Mesenchymal stem cell (in vitro differentiated cells and primary cell): ENCODE data around the gene DPM3.

ENCODE experiments used
- DNase-seq: peaks from one replicate; pipeline ENCODE4 v3.0.0-alpha.2; 2013
- H2AFZ ChIP-seq: one replicate; pipeline ENCODE4 v1.6.1; 2013; ENCODE audit warnings: low read depth, mild to moderate bottlenecking, control low read depth, inconsistent platforms, low read length, moderate library complexity
- H2AK5ac ChIP-seq: 2 replicates; pipeline ENCODE4 v1.6.1; 2013; ENCODE audit warnings: low read length, moderate library complexity, mild to moderate bottlenecking, inconsistent platforms; ENCODE audit not compliant: severe bottlenecking
- H2BK120ac ChIP-seq: one replicate; pipeline ENCODE4 v1.6.1; 2013; ENCODE audit warnings: low read depth, mild to moderate bottlenecking, inconsistent platforms, low read length, moderate library complexity
- H2BK12ac ChIP-seq, 2 experiments: one replicate each; pipeline ENCODE4 v1.6.1; 2013; ENCODE audit warnings: inconsistent platforms in 2 of 2, low read length in 2 of 2, mild to moderate bottlenecking in 2 of 2, moderate library complexity in 2 of 2, control low read depth in 1 of 2
- H2BK15ac ChIP-seq: one replicate; pipeline ENCODE4 v1.6.1; 2013; ENCODE audit warnings: mild to moderate bottlenecking, low read depth, inconsistent platforms; ENCODE audit not compliant: poor library complexity, severe bottlenecking
- H2BK5ac ChIP-seq: 2 replicates; pipeline ENCODE4 v1.6.1; 2013; ENCODE audit warnings: low read depth, mild to moderate bottlenecking, low read length, control low read depth, inconsistent platforms; ENCODE audit not compliant: poor library complexity, severe bottlenecking
- H3K14ac ChIP-seq, 2 experiments: one replicate each; pipeline ENCODE4 v1.6.1; 2013; ENCODE audit warnings: inconsistent platforms in 2 of 2, low read length in 2 of 2, control low read depth in 1 of 2, mild to moderate bottlenecking in 1 of 2, moderate library complexity in 1 of 2
- H3K18ac ChIP-seq, 2 experiments: one replicate each; pipeline ENCODE4 v1.6.1; 2013; ENCODE audit warnings: inconsistent platforms in 2 of 2, low read length in 2 of 2, control low read depth in 1 of 2, low read depth in 1 of 2, mild to moderate bottlenecking in 1 of 2
- H3K23ac ChIP-seq, 2 experiments: one replicate each; pipeline ENCODE4 v1.6.1; 2013; ENCODE audit warnings: inconsistent platforms in 2 of 2, low read length in 2 of 2, mild to moderate bottlenecking in 2 of 2, moderate library complexity in 2 of 2, control low read depth in 1 of 2
- H3K27ac ChIP-seq: 2 replicates; pipeline ENCODE4 v1.5.1; 2013; ENCODE audit warnings: mild to moderate bottlenecking, moderate library complexity, low read length, control low read depth, inconsistent platforms; ENCODE audit not compliant: poor library complexity, severe bottlenecking
- H3K27me3 ChIP-seq, 2 experiments: 2 replicates each; pipeline versions ENCODE4 v1.6.1 to v1.7.0; 2013; ENCODE audit warnings: low read length in 2 of 2, mild to moderate bottlenecking in 2 of 2, moderate library complexity in 2 of 2, control low read depth in 1 of 2, inconsistent platforms in 1 of 2; ENCODE audit not compliant: control insufficient read depth in 1 of 2, insufficient read depth in 1 of 2
- H3K36me3 ChIP-seq, 2 experiments: 2 replicates each; pipeline versions ENCODE4 v1.6.1 to v1.7.0; 2013; ENCODE audit warnings: low read length in 2 of 2, control low read depth in 1 of 2, inconsistent platforms in 1 of 2, low read depth in 1 of 2, mild to moderate bottlenecking in 1 of 2; ENCODE audit not compliant: insufficient read depth in 2 of 2, control insufficient read depth in 1 of 2
- H3K4ac ChIP-seq, 2 experiments: one replicate each; pipeline ENCODE4 v1.6.1; 2013; ENCODE audit warnings: inconsistent platforms in 2 of 2, low read length in 2 of 2, mild to moderate bottlenecking in 2 of 2, moderate library complexity in 2 of 2, control low read depth in 1 of 2, low read depth in 1 of 2
- H3K4me1 ChIP-seq: 2 replicates; pipeline ENCODE4 v1.6.1; 2013; ENCODE audit warnings: low read depth, low read length, control low read depth; ENCODE audit not compliant: control insufficient read depth, insufficient read depth
- H3K4me2 ChIP-seq: 2 replicates; pipeline ENCODE4 v1.6.1; 2013; ENCODE audit warnings: low read length, mild to moderate bottlenecking, inconsistent platforms; ENCODE audit not compliant: poor library complexity, severe bottlenecking
- H3K4me3 ChIP-seq, 2 experiments: 2 replicates each; pipeline versions ENCODE4 v1.5.1 to v1.7.0; 2013; ENCODE audit warnings: low read length in 2 of 2, mild to moderate bottlenecking in 2 of 2, control low read depth in 1 of 2, low read depth in 1 of 2; ENCODE audit not compliant: insufficient read depth in 1 of 2
- H3K79me1 ChIP-seq: replicated peaks from 2 replicates; pipeline ENCODE4 v1.6.1; 2013; ENCODE audit warnings: mild to moderate bottlenecking, control low read depth, low read length, inconsistent platforms; ENCODE audit not compliant: poor library complexity, severe bottlenecking
- H3K9ac ChIP-seq: 2 replicates; pipeline ENCODE4 v1.7.0; 2013; ENCODE audit warnings: mild to moderate bottlenecking, low read length, moderate library complexity
- H3K9me3 ChIP-seq: 2 replicates; pipeline ENCODE4 v1.7.0; 2013; ENCODE audit warnings: mild to moderate bottlenecking, low read length; ENCODE audit not compliant: control insufficient read depth
- H4K8ac ChIP-seq: one replicate; pipeline ENCODE4 v1.6.1; 2013; ENCODE audit warnings: inconsistent platforms, mild to moderate bottlenecking, low read length, moderate library complexity
- H4K91ac ChIP-seq: one replicate; pipeline ENCODE4 v1.6.1; 2013; ENCODE audit warnings: mild to moderate bottlenecking, low read length, inconsistent platforms
- WGBS: methylation state at CpG from one replicate; pipeline ENCODE4 v1.1.7; 2013; ENCODE audit warnings: mixed read lengths; 5-methylcytosine and 5-hydroxymethylcytosine counted together

DPM3 gene

DNA sequence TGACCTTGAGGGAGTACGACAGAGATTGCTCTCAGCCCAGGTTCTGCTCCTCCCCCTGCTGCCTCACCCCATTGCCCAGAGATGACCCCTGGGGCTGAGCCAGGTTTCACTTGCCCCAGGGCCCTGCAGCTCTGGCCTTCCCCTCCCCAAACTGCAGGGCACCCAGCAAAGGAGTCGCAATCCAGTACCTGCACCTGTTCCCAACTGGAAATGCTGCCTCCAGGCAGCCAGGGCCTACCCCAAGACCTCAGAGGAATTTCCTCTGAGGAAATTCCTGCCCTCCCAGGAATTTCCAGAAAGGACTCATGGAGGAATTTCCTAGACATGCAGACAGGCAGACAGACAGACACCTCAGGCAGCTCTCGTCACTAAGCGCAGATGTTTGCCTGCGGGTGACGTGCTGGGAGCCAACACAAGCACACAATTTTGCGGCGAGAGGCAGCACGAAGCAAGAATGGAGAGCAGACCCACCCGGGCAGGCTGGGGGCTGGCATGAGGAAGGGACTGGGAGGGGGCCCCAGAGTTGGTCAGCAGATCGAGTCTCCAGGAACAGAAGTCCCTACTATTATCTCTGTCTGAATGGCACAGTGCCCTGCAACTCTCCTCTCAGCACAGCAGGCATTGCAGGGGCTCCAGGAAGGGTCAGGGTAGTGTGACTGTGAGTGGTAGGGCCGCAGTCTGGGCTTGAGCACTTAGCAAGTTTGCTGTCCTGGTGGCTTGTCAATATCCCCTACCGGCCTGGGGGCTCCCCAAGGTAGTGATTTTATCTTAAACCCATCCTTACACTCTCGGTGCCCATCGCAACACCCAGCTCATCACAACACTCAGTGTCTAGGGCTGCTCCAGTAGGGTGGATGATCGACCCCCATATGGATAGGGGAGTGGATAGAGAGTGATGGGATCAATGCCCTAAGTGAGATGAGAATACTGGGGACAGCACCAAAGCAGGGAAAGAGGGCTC lies 15.5 kb downstream of the DPM3 start:
- H3K4me2 ChIP-seq = no peak overlapping the region
- H2AFZ ChIP-seq = no peak overlapping the region
- H3K9me3 ChIP-seq = no peaks in the 10 kb centered on the region
- H3K27ac ChIP-seq = no peak overlapping the region
- H3K23ac ChIP-seq = no peak overlapping the region
- no peak overlapping the region for H3K4me3 ChIP-seq
- H3K4me1 ChIP-seq = peaks cover 45% of the 10 kb centered on the region
- no peak overlapping the region for H3K4ac ChIP-seq
- no peak overlapping the region for H2BK120ac ChIP-seq
- no peaks in the 10 kb centered on the region for H3K79me1 ChIP-seq
- no peak overlapping the region for H4K8ac ChIP-seq
- H2AK5ac ChIP-seq = no peak overlapping the region
- H3K36me3 ChIP-seq = no peaks in the 10 kb centered on the region
- no peak overlapping the region for H3K18ac ChIP-seq
- 66% methylated on average over 12 of the region's 16 CpGs for WGBS
- H3K27me3 ChIP-seq = peaks cover 68 to 87% of the 10 kb centered on the region in 2 experiments
- H3K9ac ChIP-seq = no peak overlapping the region
- peak; percentile 79 for DNase-seq
- no peak overlapping the region for H4K91ac ChIP-seq
- H2BK12ac ChIP-seq = no peak overlapping the region
- H2BK15ac ChIP-seq = no peak overlapping the region
- H2BK5ac ChIP-seq = no peak overlapping the region
- no peak overlapping the region for H3K14ac ChIP-seq

DNA sequence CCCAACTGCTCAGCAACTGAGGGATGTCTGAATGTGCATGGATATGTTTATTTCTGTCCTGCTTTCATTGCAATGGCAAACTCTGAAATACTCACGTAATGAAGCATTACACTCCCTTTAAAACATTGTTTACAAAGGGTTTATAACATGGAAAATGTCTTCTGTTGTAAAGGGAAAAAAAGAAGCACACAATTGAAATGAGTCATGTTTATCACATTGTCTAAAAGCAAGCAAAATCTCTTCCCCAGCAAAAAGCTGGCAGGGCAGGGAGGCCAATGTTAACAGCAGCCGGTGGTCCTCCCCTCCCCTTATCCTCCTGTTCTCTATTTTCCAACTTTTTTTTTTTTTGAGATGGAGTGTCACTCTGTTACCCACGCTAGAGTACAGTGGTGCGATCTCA lies 16.5 kb downstream of the DPM3 start:
- H3K36me3 ChIP-seq = no peaks in the 10 kb centered on the region
- no peak overlapping the region for H3K27ac ChIP-seq
- DNase-seq = peak; percentile 29
- no peak overlapping the region for H3K23ac ChIP-seq
- no peak overlapping the region for H3K9ac ChIP-seq
- H2AFZ ChIP-seq = no peak overlapping the region
- peaks cover 36% of the 10 kb centered on the region for H3K4me1 ChIP-seq
- no peak overlapping the region for H3K18ac ChIP-seq
- no peak overlapping the region for H2BK12ac ChIP-seq
- no peak overlapping the region for H2AK5ac ChIP-seq
- no peak overlapping the region for H3K14ac ChIP-seq
- no peak overlapping the region for H2BK120ac ChIP-seq
- H3K9me3 ChIP-seq = no peaks in the 10 kb centered on the region
- no peaks in the 10 kb centered on the region for H3K79me1 ChIP-seq
- no peak overlapping the region for H4K91ac ChIP-seq
- 76% methylated on average over 3 of the region's 4 CpGs for WGBS
- H4K8ac ChIP-seq = no peak overlapping the region
- no peak overlapping the region for H3K4ac ChIP-seq
- H2BK15ac ChIP-seq = no peak overlapping the region
- no peak overlapping the region for H3K4me3 ChIP-seq
- peaks cover 73 to 87% of the 10 kb centered on the region in 2 experiments for H3K27me3 ChIP-seq
- no peak overlapping the region for H3K4me2 ChIP-seq
- H2BK5ac ChIP-seq = no peak overlapping the region

DNA sequence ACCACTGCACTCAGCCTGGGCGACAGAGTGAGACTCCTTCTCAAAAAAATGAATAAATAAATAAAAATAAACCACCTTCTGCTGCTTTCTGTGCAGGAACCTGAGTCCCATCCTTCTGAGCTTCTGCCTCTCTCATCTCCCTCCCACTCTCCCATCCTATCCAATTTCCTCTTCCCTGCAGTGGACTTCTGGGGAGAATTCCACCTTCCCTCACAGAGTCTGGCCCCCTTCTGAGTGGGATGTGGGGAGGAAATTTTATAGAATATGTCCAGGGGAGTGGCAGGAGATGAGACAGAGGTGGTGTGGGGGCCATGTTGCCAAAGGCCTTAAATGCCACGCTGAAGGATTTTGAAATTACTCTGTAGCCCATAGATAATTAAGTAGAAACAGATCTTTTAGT lies 18.0 kb downstream of the DPM3 start:
- H3K36me3 ChIP-seq = no peaks in the 10 kb centered on the region
- H2BK5ac ChIP-seq = no peak overlapping the region
- 87% methylated on average over 2 of the region's 2 CpGs for WGBS
- no peak overlapping the region for H3K27ac ChIP-seq
- no peak overlapping the region for H2BK15ac ChIP-seq
- H3K4me2 ChIP-seq = no peak overlapping the region
- H3K27me3 ChIP-seq = peaks cover 65 to 87% of the 10 kb centered on the region in 2 experiments
- no peaks in the 10 kb centered on the region for H3K79me1 ChIP-seq
- H3K4me1 ChIP-seq = peaks cover 26% of the 10 kb centered on the region
- no peak overlapping the region for H3K14ac ChIP-seq
- no peak overlapping the region for H3K23ac ChIP-seq
- no peak overlapping the region for H3K9ac ChIP-seq
- no peak overlapping the region for H3K4ac ChIP-seq
- no peak overlapping the region for H2AFZ ChIP-seq
- H2BK12ac ChIP-seq = no peak overlapping the region
- H3K9me3 ChIP-seq = no peaks in the 10 kb centered on the region
- H4K8ac ChIP-seq = no peak overlapping the region
- H2BK120ac ChIP-seq = no peak overlapping the region
- no peak overlapping the region for H3K18ac ChIP-seq
- no peak overlapping the region for H2AK5ac ChIP-seq
- no peak overlapping the region for H4K91ac ChIP-seq
- no peak overlapping the region for H3K4me3 ChIP-seq
- no peak for DNase-seq

DNA sequence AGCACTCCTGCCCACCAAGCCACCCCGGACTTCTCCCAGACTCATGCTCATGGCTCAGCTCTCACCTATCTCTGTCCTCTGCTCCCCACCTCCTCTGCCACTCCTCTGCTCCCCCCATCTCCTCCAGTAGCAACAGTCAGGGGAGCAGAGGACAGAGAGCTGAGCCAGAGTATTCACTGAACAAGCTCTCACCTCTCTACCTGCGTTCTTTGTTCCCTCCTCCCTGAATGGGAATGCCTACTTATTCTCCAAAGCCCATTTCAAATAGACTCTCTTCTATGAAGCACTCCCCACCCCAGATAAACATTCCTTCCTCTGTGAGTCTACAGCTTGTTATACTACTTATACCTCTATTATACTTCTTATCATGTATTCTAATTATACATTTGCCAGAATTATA lies 19.1 kb downstream of the DPM3 start:
- no peak overlapping the region for H3K4ac ChIP-seq
- H2BK15ac ChIP-seq = no peak overlapping the region
- no peak overlapping the region for H2BK5ac ChIP-seq
- H3K9ac ChIP-seq = no peak overlapping the region
- no peaks in the 10 kb centered on the region for H3K79me1 ChIP-seq
- no peak overlapping the region for H2AK5ac ChIP-seq
- H3K27me3 ChIP-seq = peaks cover 61 to 83% of the 10 kb centered on the region in 2 experiments
- no peak overlapping the region for H4K91ac ChIP-seq
- no peak overlapping the region for H2BK12ac ChIP-seq
- H3K23ac ChIP-seq = no peak overlapping the region
- H2BK120ac ChIP-seq = no peak overlapping the region
- no peak overlapping the region for H3K4me2 ChIP-seq
- H3K18ac ChIP-seq = no peak overlapping the region
- no peak overlapping the region for H3K14ac ChIP-seq
- H3K9me3 ChIP-seq = no peaks in the 10 kb centered on the region
- 95% methylated on average over 2 of the region's 2 CpGs for whole genome bisulfite sequencing
- H3K27ac ChIP-seq = no peak overlapping the region
- H3K4me1 ChIP-seq = peaks cover 16% of the 10 kb centered on the region
- H2AFZ ChIP-seq = no peak overlapping the region
- no peak overlapping the region for H4K8ac ChIP-seq
- H3K4me3 ChIP-seq = no peak overlapping the region
- DNase-seq = no peak
- no peaks in the 10 kb centered on the region for H3K36me3 ChIP-seq
